Skin epidermis (tissue), 12 donors: Measurements from ENCODE around the gene TEPSIN.

ENCODE experiments used
- H3K27ac ChIP-seq, 21 experiments: fragments of 200-600 bp; sonication (generic) in 11 of 21; one replicate each; pipeline ENCODE4 v1.5.0; 2020; ENCODE audit warnings: mild to moderate bottlenecking in 3 of 21, inconsistent platforms in 2 of 21, moderate library complexity in 2 of 21
- H3K4me3 ChIP-seq, 7 experiments: fragments of 200-600 bp; sonication (generic) in 2 of 7; one replicate each; pipeline ENCODE4 v1.5.0; 2020; ENCODE audit warnings: inconsistent platforms in 2 of 7, mild to moderate bottlenecking in 2 of 7, moderate library complexity in 1 of 7

The TEPSIN gene

DNA sequence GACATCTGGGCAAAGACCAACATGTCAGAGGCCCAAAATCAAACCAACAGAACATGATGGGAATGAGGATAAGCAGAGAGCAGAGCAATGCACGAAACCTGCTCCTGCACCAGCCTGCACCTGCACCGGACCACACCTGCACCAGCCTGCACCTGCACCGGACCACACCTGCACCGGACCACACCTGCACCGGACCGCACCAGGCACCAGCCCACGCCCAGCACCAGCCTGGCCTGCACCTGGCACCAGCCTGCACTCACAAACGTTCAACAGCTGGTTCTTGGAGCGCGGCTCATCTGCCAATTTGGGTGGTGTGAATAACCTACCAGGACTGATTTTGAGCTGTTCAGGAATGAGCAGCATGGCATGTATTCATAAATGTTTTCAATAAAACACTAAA lies 34.3 kb downstream of the TEPSIN start:
- no peak overlapping the region for H3K27ac ChIP-seq
- no peak overlapping the region for H3K4me3 ChIP-seq

DNA sequence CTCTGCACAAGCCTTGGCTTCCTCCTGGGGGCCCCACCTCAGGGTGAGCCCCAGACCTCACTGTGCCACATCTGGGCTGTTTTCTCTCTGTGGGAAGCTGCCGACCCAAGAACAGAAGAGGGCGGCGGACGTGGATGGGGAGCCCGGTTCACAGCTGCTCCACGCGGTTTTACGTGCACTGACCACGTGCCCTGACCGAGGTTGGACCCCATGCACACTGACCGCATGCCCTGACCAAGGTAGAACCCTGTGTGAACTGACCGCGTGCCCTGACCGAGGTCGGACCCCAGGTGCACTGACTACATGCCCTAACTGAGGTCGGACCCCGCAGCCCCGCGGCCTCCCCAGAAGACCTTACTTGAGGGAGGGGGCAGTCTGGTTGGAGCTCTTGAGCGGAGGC lies 35.7 kb downstream of the TEPSIN start:
- no peak overlapping the region for H3K4me3 ChIP-seq
- no peak overlapping the region for H3K27ac ChIP-seq

DNA sequence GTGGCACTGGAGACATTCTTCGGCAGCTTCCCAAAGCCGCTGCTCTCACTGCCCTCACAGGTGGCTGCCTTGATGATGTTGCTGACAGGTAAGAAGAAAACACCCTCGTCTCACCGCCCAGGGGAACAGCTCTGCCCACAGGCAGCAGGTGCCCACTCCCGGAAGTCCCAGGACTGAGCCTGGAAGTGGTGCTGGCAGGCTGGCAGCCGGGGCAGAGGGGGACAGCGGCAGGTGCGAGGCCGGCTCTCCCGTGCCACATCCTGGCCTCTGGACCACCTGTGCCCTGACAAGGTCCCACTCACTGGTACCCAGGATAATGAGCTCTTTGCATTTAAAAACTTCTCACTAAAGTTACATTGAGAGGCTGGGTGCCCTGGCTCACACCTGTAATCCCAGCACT lies 36.5 kb downstream of the TEPSIN start:
- Histone ChIP-seq H3K4me3 (no peak overlapping the region), H3K27ac (no peak overlapping the region)

- Histone ChIP-seq H3K4me3 (no peak overlapping the region), H3K27ac (no peak overlapping the region)
Observed at GRCh38 chr17:81200695-81201580, 37.9 kb downstream of the TEPSIN start.

GRCh38 chr17:81200201-81200600 lies 38.7 kb downstream of the TEPSIN start:
- Histone ChIP-seq H3K4me3 (no peak overlapping the region), H3K27ac (no peak overlapping the region)

DNA sequence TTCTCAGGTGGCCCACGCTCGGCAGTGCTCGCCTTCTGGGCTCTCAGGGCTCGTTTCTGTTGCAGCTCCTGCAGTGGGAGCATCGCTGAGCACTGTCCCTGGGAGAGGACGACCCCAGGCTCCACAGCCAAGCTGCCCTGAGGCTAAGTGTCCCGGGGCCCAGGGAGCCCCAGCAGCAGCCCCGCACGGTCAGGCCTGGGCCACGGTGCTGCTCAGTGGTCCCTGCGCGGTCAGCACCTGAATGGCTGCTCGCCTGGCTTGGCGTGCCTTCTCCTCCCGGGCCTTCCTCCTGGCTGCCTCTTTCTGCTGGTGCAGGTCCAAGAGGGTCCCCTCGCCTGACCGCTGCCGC lies 39.4 kb downstream of the TEPSIN start:
- Histone ChIP-seq H3K4me3 (no peak overlapping the region), H3K27ac (no peak overlapping the region)

DNA sequence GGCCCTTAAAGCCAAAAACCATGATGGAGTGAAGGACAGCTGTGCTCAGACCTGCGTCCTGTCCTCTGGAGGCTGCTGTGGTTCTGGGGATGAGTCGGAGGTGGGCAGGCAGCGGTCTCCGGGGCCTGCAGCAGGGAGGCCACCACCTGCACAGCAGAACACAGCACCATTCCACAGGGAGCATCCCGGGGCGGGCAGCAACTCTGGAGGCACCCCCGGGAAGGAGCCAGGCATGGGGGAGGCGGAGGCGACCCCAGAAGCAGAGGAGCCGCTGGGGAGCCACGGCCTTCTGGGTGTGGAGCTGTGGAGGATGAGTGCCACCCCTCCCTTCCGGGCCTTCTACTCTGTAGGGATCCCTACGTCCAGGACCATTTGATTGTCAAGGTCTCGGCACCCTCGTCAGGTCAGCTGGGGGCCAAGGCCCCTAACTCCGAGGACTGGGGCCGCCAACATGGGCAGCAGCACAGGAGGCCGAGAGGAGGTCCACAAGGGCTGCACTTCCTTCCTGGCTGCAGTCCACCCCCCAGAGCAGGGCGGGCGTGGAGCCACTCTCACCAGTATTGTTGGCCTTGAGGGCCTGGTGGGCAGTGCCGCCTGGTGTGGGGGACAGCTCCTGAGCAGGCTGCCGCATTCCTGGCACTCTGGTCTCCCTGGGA lies 39.9 kb downstream of the TEPSIN start:
- Histone ChIP-seq H3K4me3 (no peak overlapping the region), H3K27ac (no peak overlapping the region)

DNA sequence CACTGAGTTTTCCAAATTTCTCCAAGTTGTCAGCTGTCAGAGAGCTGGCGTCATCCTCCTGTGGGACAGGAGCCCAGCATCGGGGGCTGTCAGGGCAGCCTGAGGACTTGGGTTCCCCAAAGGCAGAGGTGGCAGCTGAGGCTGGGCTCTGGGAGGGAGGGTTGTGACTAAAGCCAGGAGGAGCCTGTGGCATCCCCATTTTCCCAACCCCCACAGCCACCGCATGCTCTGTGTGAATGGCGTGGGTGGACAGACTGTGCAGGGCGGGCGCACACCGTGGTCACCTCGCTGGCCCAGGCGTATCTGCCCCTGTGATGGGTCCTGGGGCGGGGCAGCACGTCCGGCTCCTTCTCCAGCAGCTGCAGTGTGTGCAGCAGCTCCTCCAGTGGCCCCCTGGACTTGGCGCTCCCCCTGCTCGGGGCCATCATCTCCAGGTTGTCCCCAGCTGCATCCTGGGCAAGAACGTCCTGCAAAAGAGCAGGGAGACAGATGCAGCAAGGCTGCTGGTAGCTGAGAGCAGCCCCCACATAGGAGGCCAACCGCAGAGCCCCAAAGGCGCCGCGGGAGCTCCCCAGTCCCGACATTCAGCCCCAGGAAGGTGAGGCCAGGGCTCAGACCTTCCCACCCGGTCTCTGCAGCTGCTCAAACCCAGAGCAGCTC lies 40.9 kb downstream of the TEPSIN start:
- Histone ChIP-seq H3K4me3 (no peak overlapping the region), H3K27ac (no peak overlapping the region)

GRCh38 chr17:81197409-81197795 lies 41.5 kb downstream of the TEPSIN start:
- H3K27ac ChIP-seq, result no peak overlapping the region
- H3K4me3 ChIP-seq, result no peak overlapping the region

GRCh38 chr17:81196505-81197408 lies 42.1 kb downstream of the TEPSIN start:
- no peak overlapping the region for H3K4me3 ChIP-seq
- H3K27ac ChIP-seq, result no peak overlapping the region

DNA sequence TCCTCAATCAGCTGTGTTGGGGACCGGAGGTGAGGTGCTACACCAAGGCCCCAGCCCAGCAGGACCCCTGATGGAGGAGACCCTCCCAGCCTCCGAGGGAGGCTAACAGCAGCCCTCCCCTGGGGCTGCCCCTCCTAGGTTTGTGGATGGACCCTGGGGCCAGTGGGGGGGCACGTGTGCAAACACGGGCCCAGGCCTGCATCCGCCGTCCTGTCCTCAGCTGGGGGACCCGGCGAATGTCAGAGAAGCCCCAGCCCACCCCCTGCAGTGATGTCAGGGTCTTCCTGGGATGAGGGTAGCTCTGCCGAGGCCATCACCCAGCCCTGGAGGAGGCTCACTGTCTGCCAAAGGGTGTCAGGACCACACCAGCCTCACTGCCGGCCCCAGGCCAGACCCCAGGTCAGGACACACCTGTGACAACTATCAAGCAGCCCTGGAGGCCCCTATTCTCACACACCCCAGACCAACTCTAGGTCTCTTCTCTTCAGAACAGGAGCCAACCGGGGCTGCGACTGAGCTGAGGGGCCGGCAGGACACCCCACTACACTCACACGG lies 42.8 kb downstream of the TEPSIN start:
- Histone ChIP-seq H3K27ac (no peak overlapping the region), H3K4me3 (no peak overlapping the region)

- Histone ChIP-seq H3K4me3 (no peak overlapping the region), H3K27ac (no peak overlapping the region)
Observed at GRCh38 chr17:81194941-81195901, 43.6 kb downstream of the TEPSIN start.

DNA sequence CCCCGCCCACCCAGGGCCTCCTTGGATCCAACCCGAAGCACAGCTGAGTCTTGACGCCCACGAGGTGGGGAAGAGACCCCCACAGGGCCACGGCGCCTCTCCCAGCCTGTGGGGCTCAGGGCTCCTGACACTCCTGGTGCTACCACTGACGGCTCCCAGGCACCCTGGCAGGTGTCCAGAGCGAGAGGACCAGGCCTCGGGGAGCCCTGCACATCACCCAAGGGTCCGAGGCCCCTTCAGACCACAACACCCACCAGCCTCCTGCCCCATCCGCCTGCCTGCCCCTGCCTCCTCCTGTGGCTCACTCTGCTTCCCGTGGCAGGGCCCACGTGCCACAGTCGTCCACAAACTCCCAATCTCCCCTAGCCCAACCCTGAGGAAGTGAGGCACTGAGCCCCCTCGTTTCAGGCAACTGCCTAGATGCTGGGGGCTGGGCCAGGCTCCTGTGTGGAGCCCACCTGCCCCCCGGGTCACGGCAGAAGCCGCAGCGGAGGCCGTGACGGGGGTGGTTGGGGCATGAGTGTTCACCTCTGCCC lies 44.6 kb downstream of the TEPSIN start:
- no peak overlapping the region for H3K4me3 ChIP-seq
- H3K27ac ChIP-seq, result no peak overlapping the region

DNA sequence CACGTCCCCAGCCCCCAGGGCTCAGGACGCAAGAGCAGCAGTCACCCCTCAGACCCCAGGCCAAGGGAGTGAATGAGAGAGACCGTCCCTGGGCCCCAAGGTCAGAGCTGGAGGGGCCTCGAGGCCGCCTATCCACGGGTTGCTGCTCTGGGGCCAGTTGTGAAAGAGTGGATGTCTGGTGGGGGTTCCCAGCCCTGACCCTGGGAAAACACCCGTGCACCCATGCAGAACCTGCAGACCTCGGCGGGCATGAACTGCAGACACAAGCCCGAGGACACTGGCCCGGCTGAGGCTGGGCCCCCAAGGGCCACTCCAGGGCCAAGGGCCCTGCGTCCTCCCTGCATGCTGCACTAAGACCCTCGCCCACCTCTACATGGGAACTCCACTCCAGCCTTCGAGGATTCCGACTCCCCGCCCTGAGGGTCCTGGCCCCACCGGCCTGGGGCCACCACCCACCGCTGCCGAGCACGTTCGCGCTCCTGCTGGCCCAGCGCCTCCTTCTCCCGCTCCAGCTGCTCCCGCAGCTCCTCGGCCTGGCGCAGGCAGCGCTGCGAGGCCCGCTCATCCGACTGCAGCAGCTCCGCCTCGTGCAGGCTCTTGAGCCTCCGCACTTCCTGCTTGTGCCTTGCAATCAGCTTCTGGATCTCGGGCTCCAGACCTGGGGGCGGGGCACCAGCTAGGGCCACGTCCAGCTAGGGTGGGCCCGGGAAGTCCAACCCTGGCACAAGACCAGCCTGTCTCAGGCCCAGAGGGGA lies 45.2 kb downstream of the TEPSIN start:
- no peak overlapping the region for H3K4me3 ChIP-seq
- H3K27ac ChIP-seq, result no peak overlapping the region

DNA sequence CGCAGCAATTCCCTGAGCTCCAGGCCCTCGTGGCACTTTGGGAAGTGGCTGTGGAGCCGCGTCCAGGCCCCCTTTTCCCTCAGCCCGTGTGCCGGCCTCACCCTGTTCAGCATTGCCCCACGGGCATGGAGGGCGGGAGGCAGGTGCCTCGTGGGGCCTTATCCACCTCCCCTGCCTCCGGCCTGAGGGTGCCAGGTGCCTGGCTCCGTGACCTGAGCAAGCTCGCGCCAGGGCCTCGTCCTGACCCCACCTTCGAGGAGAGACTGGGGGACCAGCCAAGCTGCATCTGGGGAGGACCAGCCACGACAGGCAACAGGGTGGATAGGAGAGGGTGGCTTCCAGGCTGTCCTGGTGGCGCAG lies 45.8 kb downstream of the TEPSIN start:
- Histone ChIP-seq H3K4me3 (no peak overlapping the region), H3K27ac (no peak overlapping the region)

DNA sequence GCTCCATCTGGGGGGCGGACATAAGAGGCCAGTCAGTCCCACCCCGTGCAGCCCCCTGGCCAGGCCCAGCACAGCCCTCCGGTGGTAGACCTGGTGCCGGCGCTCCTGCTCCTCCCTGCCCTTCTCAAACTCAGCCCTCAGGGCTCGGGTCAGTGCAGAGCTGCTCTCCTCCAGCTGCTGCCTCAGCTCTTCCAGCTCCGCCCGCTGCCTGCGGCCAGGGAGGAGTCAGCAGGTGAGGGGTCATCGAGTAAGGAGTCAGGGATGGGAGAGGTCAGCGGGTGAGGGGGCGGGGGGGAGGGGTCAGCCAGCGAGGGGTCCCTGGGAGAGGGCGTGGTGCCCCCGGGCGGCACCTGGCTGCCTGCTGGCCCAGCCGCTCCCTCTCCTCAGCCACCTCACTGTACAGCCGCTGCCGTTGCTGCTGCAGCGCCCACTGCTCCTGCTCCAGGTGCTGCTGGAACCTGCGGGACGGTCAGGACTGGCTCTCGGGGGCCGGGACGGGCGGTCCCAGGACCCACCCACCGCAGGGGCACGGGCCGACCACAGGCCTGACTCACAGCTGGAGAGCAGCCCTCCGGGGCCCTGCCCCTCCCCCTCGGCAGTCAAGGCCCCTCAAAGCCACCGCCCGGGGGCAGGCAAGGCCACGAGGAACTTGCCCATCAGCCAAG lies 46.3 kb downstream of the TEPSIN start:
- Histone ChIP-seq H3K4me3 (no peak overlapping the region), H3K27ac (no peak overlapping the region)

DNA sequence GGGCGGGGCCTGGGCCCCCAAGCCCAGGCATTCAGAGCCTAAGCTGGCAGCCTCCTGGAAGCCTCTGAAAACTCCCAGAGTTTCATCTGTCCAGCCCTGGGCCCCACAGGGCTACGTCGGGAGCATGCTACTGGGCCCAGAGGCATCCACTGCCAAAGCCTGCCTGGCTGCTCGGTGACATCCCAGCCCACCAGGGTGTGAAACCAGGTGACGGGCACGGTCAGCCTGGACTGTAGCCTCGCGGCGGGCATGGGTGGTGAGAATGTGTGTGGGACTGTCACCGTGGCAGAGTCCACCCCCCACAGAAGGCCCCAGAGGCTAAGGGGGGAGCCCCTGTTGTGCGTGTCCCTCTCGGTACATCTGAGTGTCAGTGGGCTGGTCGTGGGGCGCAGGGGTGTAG lies 47.2 kb downstream of the TEPSIN start:
- no peak overlapping the region for H3K4me3 ChIP-seq
- H3K27ac ChIP-seq, result no peak overlapping the region
